ENCODE results near the gene CPN1. TPM values are rescaled to one million over a fixed set of nuclear protein-coding genes. Genes with fewer than 3 reads are reported as not detected.

CPN1 gene
- total RNA-seq, 4 donors from 2014 or later: not detected

- DNase-seq (ENCODE audit: extremely low spot score): no peak
- 82% methylated on average over 3 of the region's 11 CpGs for WGBS
- Histone ChIP-seq H3K9me3 (no peaks in the 10 kb centered on the region), H3K27me3 (peaks cover 0 to 5% (median 0%) of the 10 kb centered on the region in 4 donors), H3K27ac (replicated peaks in 1 of 4) (no peak overlapping the region), H3K4me1 (no peaks in the 10 kb centered on the region), H3K36me3 (no peaks in the 10 kb centered on the region), H3K4me3 (no peak overlapping the region)
- TF ChIP-seq EP300 (IDR thresholded peaks at IDR 0.05): no peak
- no peak for TF ChIP-seq POLR2AphosphoS5 (IDR thresholded peaks at IDR 0.05)
- TF ChIP-seq, protein P1, sequence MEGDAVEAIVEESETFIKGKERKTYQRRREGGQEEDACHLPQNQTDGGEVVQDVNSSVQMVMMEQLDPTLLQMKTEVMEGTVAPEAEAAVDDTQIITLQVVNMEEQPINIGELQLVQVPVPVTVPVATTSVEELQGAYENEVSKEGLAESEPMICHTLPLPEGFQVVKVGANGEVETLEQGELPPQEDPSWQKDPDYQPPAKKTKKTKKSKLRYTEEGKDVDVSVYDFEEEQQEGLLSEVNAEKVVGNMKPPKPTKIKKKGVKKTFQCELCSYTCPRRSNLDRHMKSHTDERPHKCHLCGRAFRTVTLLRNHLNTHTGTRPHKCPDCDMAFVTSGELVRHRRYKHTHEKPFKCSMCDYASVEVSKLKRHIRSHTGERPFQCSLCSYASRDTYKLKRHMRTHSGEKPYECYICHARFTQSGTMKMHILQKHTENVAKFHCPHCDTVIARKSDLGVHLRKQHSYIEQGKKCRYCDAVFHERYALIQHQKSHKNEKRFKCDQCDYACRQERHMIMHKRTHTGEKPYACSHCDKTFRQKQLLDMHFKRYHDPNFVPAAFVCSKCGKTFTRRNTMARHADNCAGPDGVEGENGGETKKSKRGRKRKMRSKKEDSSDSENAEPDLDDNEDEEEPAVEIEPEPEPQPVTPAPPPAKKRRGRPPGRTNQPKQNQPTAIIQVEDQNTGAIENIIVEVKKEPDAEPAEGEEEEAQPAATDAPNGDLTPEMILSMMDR (IDR thresholded peaks at IDR 0.05): no peak
- no peak for TF ChIP-seq POLR2A (IDR thresholded peaks at IDR 0.05; ENCODE audit: low read depth)
- intact Hi-C loops (cut with DNase I): no loop called here
These were observed 60.8 kb downstream of the CPN1 start for GRCh38 chr10:100020886-100021253.

GRCh38 chr10:100020142-100020885, 61.4 kb downstream of the CPN1 start:
- Histone ChIP-seq H3K9me3 (no peaks in the 10 kb centered on the region), H3K4me3 (no peak overlapping the region), H3K36me3 (no peaks in the 10 kb centered on the region), H3K27ac (replicated peaks in 1 of 4) (no peak overlapping the region), H3K27me3 (peaks cover 0 to 5% (median 0%) of the 10 kb centered on the region in 4 donors), H3K4me1 (no peaks in the 10 kb centered on the region)
- WGBS: 61% methylated on average over 5 of the region's 5 CpGs
- intact Hi-C loops (cut with DNase I): no loop called here
- TF ChIP-seq, protein P1 (IDR thresholded peaks at IDR 0.05): no peak
- TF ChIP-seq EP300 (IDR thresholded peaks at IDR 0.05) (no peak), POLR2A (IDR thresholded peaks at IDR 0.05; ENCODE audit: low read depth) (no peak), POLR2AphosphoS5 (IDR thresholded peaks at IDR 0.05) (no peak)
- DNase-seq (ENCODE audit: extremely low spot score): no peak

DNA sequence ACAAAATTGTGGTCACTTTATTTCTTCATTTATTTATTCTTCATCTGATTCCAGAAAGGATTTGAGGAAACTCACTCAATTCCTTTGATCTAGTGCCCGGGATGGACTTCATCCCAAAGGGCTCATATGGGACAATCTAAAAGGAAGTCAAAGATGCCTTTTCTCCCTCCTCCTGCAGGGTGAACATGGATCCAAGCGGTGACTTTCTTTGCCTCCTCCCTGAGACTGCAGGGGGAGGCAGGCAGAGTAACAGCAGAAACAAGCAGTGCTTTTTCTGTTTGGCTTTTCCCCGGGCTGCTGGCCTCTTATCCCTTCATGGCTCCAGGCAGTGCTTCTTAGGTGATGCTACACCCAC, 61.9 kb downstream of the CPN1 start:
- H3K4me1 ChIP-seq: no peaks in the 10 kb centered on the region
- H3K27ac ChIP-seq (replicated peaks in 1 of 4): no peak overlapping the region
- WGBS: 54% methylated on average over 3 of the region's 3 CpGs
- intact Hi-C loops (cut with DNase I): loop anchor here (10.0 kb wide), 1 partner anchor 175 kb away; no protein-coding TSS in a partner anchor
- no peak for DNase-seq (ENCODE audit: extremely low spot score)
- H3K4me3 ChIP-seq: no peak overlapping the region
- peaks cover 0 to 5% (median 0%) of the 10 kb centered on the region in 4 donors for H3K27me3 ChIP-seq
- no peaks in the 10 kb centered on the region for H3K9me3 ChIP-seq
- TF ChIP-seq POLR2A (IDR thresholded peaks at IDR 0.05; ENCODE audit: low read depth) (no peak), POLR2AphosphoS5 (IDR thresholded peaks at IDR 0.05) (no peak), EP300 (IDR thresholded peaks at IDR 0.05) (no peak)
- TF ChIP-seq, protein P1 (IDR thresholded peaks at IDR 0.05): no peak
- no peaks in the 10 kb centered on the region for H3K36me3 ChIP-seq

DNA sequence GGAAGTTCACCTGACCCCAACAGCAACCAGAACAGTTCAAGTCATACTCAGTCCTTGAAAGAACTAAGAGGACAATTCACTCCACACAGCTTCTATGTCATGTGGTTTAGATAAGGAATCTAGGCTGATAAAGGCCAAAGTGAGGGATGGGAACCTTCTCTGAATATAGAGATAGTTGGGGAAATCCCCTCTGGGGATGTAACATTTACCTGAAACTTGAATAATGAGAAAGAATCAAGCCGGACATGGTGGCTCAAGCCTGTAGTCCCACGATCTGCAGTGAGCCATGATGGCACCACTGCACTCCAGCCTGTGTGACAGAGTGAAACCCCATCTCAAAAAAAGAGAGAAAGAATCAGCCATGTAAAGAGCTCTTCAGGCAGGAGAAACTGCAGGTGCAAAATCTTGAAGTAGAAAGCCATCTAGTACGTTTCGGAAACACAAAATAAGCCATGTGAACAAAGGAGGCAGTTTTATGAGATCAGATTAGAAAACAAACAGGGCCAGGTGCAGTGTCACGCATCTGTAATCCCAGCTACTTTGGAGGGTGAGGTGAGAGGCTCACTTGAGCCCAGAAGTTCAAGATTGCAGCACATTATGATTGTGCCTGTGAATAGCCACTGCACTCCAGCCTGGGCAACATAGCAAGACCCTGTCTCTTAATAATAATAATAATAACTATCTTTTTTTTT, 67.5 kb downstream of the CPN1 start:
- WGBS: 94% methylated on average over 5 of the region's 5 CpGs
- no peaks in the 10 kb centered on the region for H3K27me3 ChIP-seq
- TF ChIP-seq POLR2AphosphoS5 (IDR thresholded peaks at IDR 0.05) (no peak), EP300 (IDR thresholded peaks at IDR 0.05) (no peak), POLR2A (IDR thresholded peaks at IDR 0.05; ENCODE audit: low read depth) (no peak)
- TF ChIP-seq, protein P1 (IDR thresholded peaks at IDR 0.05): no peak
- H3K4me3 ChIP-seq: no peak overlapping the region
- no peak overlapping the region for H3K27ac ChIP-seq (replicated peaks in 1 of 4)
- DNase-seq (ENCODE audit: extremely low spot score): no peak
- H3K36me3 ChIP-seq: no peaks in the 10 kb centered on the region
- intact Hi-C loops (cut with DNase I): loop anchor here (5.0 to 10.0 kb wide), 3 partner anchors 37 to 169 kb away; no protein-coding TSS in a partner anchor
- H3K4me1 ChIP-seq: peaks cover 0 to 9% (median 8%) of the 10 kb centered on the region in 4 donors
- H3K9me3 ChIP-seq: no peaks in the 10 kb centered on the region

Data from esophagus muscularis mucosa (tissue), 4 donors.